ENCODE measurements around the gene IST1. TPM values are rescaled to one million over a fixed set of nuclear protein-coding genes. Genes with fewer than 3 reads are reported as not detected.

Gene IST1
- 165 to 208 TPM (median 172 TPM) in 5 replicates for total RNA-seq (2022; extraction: Qiagen RNA extraction)

DNA sequence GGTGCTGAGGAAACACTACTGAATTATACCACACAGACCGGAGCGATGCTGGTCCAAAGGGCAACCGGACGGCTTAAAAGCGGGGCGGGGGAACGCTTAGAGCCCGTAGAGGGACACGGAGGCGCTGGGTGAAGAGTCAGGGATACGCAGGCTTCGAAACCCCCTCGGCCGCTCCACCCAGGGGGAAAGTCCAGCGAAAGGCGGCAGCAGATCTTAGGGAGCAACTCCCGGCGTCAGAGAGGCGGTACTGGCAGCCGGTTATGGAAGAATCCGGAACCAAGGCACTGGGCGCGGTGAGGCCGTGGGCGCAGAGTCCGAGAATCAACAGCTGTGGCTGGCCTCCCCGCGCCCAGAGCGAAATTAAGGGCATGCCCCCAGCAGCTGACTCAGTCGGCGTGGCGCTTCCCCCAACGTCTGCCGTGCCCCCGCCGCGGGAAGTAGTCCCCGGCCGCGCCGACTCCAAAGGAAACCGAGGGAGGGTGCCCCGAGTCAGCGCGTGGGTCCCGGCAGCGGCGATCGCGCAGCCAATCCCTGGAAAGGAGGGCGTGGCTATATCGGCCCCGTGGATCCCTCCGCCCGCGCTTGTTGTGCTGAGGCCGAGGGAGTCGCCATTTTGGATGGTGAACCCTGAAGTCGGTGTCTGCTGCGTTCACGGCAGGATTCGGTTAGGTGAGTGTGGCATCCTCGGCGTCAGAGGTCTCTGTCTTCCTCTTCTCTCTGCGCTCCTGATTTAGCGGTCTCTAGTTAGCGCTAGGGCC, at the start of gene IST1:
Gene IST1, plus strand, starts transcription at position 611 of the 758 bp plus-strand sequence. CDS start 20,110 bp downstream, outside the sequence.

DNA sequence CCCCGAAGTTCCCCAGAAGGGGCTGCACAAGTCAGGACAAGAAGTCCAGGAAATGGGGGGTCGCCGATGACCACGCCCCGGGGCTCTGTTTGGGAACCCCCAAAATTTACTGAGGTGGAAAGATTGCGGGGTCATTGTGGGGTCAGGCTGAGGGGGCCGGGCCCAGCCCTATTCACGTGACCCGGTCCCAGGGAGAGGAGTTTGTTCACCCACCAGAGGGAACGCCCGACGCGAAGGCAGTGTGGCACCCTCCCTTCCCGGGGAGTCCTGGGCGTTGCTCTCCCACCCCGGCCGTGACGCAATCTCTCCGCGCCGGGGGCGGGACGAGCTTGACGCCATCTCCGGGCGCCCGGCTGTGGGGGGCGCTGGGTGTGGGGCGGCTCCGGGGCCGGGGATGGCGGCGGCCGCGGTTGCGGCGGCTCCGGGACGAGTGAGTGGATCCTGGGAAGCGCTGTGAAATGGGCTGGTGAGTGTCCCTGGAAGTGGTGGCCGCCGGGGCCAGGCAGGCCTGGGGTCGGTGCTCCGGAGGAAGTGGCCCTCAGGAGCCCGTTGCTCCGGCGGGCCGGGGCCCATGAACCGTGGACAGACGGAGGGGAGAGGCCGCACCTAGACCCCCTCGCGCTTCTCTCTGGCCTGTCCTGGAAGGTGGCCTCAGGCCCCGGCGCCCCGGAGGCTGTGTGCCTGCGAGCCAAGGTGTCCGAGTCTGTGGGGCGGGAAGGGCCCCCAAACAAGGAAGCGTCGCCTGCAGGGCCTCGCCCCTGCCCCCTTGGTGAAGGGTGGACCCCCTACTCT, 49.5 kb upstream of the IST1 start, which contains the start of gene ATXN1L:
Gene ATXN1L, plus strand, starts transcription at position 338 of the 792 bp plus-strand sequence. CDS start 3,765 bp downstream, outside the sequence.

DNA sequence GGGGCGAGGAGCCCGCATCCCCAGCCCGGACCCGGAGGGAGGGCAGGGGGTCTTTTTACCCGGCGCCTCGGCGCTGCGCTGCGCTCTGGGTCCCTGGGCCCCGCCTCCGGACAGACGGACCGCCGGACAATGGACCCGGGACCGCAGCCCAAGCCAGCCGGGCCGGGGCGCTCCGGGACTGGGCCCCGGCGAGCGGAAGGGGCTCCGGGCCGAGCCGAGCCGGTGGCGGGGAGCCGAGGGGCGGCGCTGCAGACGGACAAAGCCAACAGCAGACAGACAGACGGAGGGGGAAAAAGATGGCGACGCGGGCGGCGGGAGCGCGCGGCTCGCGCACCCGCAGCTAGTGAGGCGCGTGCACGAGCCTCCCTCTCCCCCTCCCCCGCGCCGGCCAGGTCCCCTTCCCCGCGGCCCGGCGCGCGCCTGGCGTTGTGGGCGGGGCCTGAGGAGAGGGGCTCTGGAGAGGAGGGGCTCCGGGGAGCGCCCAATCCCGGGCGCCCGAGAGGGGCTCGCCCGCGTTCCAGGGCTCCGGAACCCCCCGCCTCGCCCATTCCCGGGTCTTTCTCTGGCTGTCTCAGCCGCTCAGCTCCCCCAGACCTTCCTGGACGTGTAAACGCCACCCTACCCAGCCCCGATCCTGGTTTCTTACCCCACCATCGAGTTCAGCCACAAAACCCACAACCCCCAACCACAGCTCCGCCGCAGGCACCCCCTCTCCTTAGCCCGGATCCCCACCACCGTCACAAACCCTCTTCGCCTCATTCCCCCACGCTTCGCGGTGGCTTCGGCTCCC, 11.3 kb upstream of the IST1 start, which contains the start of gene ZNF821:
Gene ZNF821, minus strand, starts transcription at position 334 of the 790 bp plus-strand sequence. CDS start 4,236 bp downstream, outside the sequence.

Other genes starting within 250 kb of the IST1 start
- gene PHLPP2, start 170.8 kb upstream of the IST1 start, total RNA-seq (2022; extraction: Qiagen RNA extraction) = 10.2 to 14.5 TPM (median 10.7 TPM) in 5 replicates
- 40.1 to 53.2 TPM (median 44.1 TPM) in 5 replicates for gene AP1G1, start 86.7 kb upstream of the IST1 start, total RNA-seq (2022; extraction: Qiagen RNA extraction)
- 13.7 to 21.8 TPM (median 17.5 TPM) in 5 replicates for gene ATXN1L, start 49.6 kb upstream of the IST1 start, total RNA-seq (2022; extraction: Qiagen RNA extraction)
- gene ZNF821, start 11.3 kb upstream of the IST1 start, total RNA-seq (2022; extraction: Qiagen RNA extraction) = 3.4 to 4.1 TPM (median 4.1 TPM) in 5 replicates
- not detected in 5 replicates for gene PKD1L3, start 104.9 kb downstream of the IST1 start, total RNA-seq (2022; extraction: Qiagen RNA extraction)
- gene DHODH, start 113.2 kb downstream of the IST1 start, total RNA-seq (2022; extraction: Qiagen RNA extraction) = 12.8 to 16.1 TPM (median 13.0 TPM) in 5 replicates
- gene HP, start 159.0 kb downstream of the IST1 start, total RNA-seq (2022; extraction: Qiagen RNA extraction) = not detected in 5 replicates
- gene HPR, start 167.7 kb downstream of the IST1 start, total RNA-seq (2022; extraction: Qiagen RNA extraction) = not detected in 5 replicates
- 19.7 to 23.9 TPM (median 22.3 TPM) in 5 replicates for gene TXNL4B, start 198.1 kb downstream of the IST1 start, total RNA-seq (2022; extraction: Qiagen RNA extraction)
- gene DHX38, start 198.3 kb downstream of the IST1 start, total RNA-seq (2022; extraction: Qiagen RNA extraction) = 45.6 to 58.9 TPM (median 47.9 TPM) in 5 replicates

Data from A549 treated with Hydrocortisone at 1 μM for 4 hours (cell line).